NCI-H1930 (cell line): ENCODE measurements around the gene HES3.
"Not testable (repeated sequence)": the region's sequence is repeated elsewhere in the genome, so short reads cannot be mapped to it uniquely, and the experiment has no call there.

ENCODE experiments used
- DNase-seq, 2 experiments: peaks; one replicate each; lab custom pipeline; 2025; lab: John Stamatoyannopoulos, UW

Gene HES3

GRCh38 chr1:6219641-6220040 is 24.3 kb upstream of the HES3 start:
- DNase-seq = not testable (repeated sequence)

GRCh38 chr1:6220236-6220635 is 23.7 kb upstream of the HES3 start:
- no peak for DNase-seq

- DNase-seq = no peak
Measured at GRCh38 chr1:6221210-6221784, 22.7 kb upstream of the HES3 start.

- DNase-seq = no peak
Measured at GRCh38 chr1:6222636-6223035, 21.3 kb upstream of the HES3 start.

GRCh38 chr1:6223617-6224016 is 20.4 kb upstream of the HES3 start:
- no peak for DNase-seq

GRCh38 chr1:6224718-6225117 is 19.3 kb upstream of the HES3 start:
- DNase-seq = no peak

- DNase-seq = no peak
Measured at GRCh38 chr1:6225651-6226050, 18.3 kb upstream of the HES3 start.

- no peak for DNase-seq
Measured at GRCh38 chr1:6233376-6233775, 10.6 kb upstream of the HES3 start.

GRCh38 chr1:6234502-6235295 is 9.3 kb upstream of the HES3 start:
- DNase-seq = no peak

- DNase-seq = no peak
Measured at GRCh38 chr1:6235296-6235677, 8.7 kb upstream of the HES3 start.

- no peak for DNase-seq
Measured at GRCh38 chr1:6237093-6237492, 6.9 kb upstream of the HES3 start.

GRCh38 chr1:6239213-6239752 is 4.7 kb upstream of the HES3 start:
- no peak for DNase-seq

GRCh38 chr1:6239950-6240768 is 3.8 kb upstream of the HES3 start:
- DNase-seq = peak; percentile 44 to 52

GRCh38 chr1:6241107-6241886 is 2.7 kb upstream of the HES3 start:
- no peak for DNase-seq

- no peak for DNase-seq
Measured at GRCh38 chr1:6241887-6242740, 1.9 kb upstream of the HES3 start.

- no peak for DNase-seq
Measured at GRCh38 chr1:6243053-6243834, 735 bp upstream of the HES3 start.

- no peak for DNase-seq
Measured at GRCh38 chr1:6244401-6245049, 546 bp downstream of the HES3 start.

GRCh38 chr1:6245086-6245868 is 1.3 kb downstream of the HES3 start:
- DNase-seq = peak; percentile 61 to 63
